GM12878 (cell line): ENCODE data around the gene PATL2. TPM values are rescaled to one million over a fixed set of nuclear protein-coding genes. Genes with fewer than 3 reads are reported as not detected.

Experiments used
- ATAC-seq: fragments of 200-7000 bp; cut with Tn5 transposase; 3 replicates; pipeline ENCODE4 v1.9.1; 2020; ENCODE audit warnings: mild to moderate bottlenecking, moderate library complexity
- BruUV-seq: library from RNA; stranded (reverse); fragments of 400-500 nt; replicated peaks from 2 replicates; lab custom pipeline; 2021; lab: Mats Ljungman, UMichigan
- CTCF ChIA-PET: fragments of 300-600 bp; sonication (Branson Sonifier 250); formaldehyde crosslinking; extraction: SDS; loops from one replicate; lab custom pipeline; 2021; ENCODE audit warnings: inconsistent platforms; lab: Yijun Ruan, JAX
- POLR2A ChIA-PET: fragments of 350-600 bp; formaldehyde crosslinking; extraction: SDS; loops from one replicate; lab custom pipeline; 2021; ENCODE audit warnings: inconsistent platforms; lab: Charles Lee
- RAD21 ChIA-PET: fragments of 300-600 bp; sonication (Branson Sonifier 250); formaldehyde crosslinking; loops from one replicate; lab custom pipeline; 2023; ENCODE audit warnings: antibody characterized with exemption; ENCODE audit not compliant: unreplicated experiment; lab: Charles Lee
- SMC1A ChIA-PET: fragments of 300-600 bp; sonication (Branson Sonifier 250); formaldehyde crosslinking; loops from one replicate; lab custom pipeline; 2023; ENCODE audit not compliant: unreplicated experiment, uncharacterized antibody; lab: Charles Lee
- DNase-seq: peaks from one replicate; pipeline ENCODE4 v3.0.0-alpha.2; 2011; ENCODE audit warnings: low read depth, low spot score
- FAIRE-seq: peaks from 3 replicates; lab custom pipeline; 2011; peaks lifted over from hg19 to GRCh38; lab: Jason Lieb, UNC
- H2AFZ ChIP-seq: 2 replicates; pipeline ENCODE4 v1.6.0; 2011; ENCODE audit warnings: low read depth, low read length, control low read depth; ENCODE audit not compliant: control insufficient read depth
- H3K27ac ChIP-seq: 2 replicates; pipeline ENCODE4 v1.5.1; 2011; ENCODE audit warnings: control low read depth; ENCODE audit not compliant: control insufficient read depth, insufficient read depth
- H3K27me3 ChIP-seq, 2 experiments: replicated peaks in 1 of 2; 2 replicates each; pipeline versions ENCODE4 v1.6.0 to v1.6.1; 2011; ENCODE audit warnings: low read length in 1 of 2; ENCODE audit not compliant: control insufficient read depth in 2 of 2, insufficient read depth in 2 of 2
- H3K36me3 ChIP-seq, 2 experiments: 2 replicates each; pipeline ENCODE4 v1.5.1; 2011; ENCODE audit warnings: low read length in 1 of 2; ENCODE audit not compliant: control insufficient read depth in 2 of 2, insufficient read depth in 2 of 2
- H3K4me1 ChIP-seq: 2 replicates; pipeline ENCODE4 v1.6.1; 2011; ENCODE audit warnings: mild to moderate bottlenecking, low read length, moderate library complexity, mixed read lengths; ENCODE audit not compliant: control insufficient read depth, insufficient read depth
- H3K4me2 ChIP-seq: 2 replicates; pipeline ENCODE4 v1.6.0; 2011; ENCODE audit warnings: control low read depth; ENCODE audit not compliant: control insufficient read depth, insufficient read depth
- H3K4me3 ChIP-seq: fragments of 200-600 bp; sonication (generic); 2 replicates; pipeline ENCODE4 v1.5.1; 2016
- H3K79me2 ChIP-seq: 2 replicates; pipeline ENCODE4 v1.6.0; 2011; ENCODE audit warnings: low read length; ENCODE audit not compliant: control insufficient read depth, insufficient read depth
- H3K9ac ChIP-seq: 2 replicates; pipeline ENCODE4 v1.8.0; 2011; ENCODE audit warnings: low read length, control low read depth, mixed read lengths; ENCODE audit not compliant: control insufficient read depth, insufficient read depth
- H3K9me3 ChIP-seq: replicated peaks from 3 replicates; pipeline ENCODE4 v1.5.1; 2011; ENCODE audit warnings: mild to moderate bottlenecking, low read length; ENCODE audit not compliant: control insufficient read depth, insufficient read depth
- H4K20me1 ChIP-seq: 2 replicates; pipeline ENCODE4 v1.6.0; 2011; ENCODE audit not compliant: control insufficient read depth, insufficient read depth
- BHLHE40 ChIP-seq, 2 experiments: fragments of 450-650 bp in 1 of 2; IDR thresholded peaks; 2 replicates each; pipeline ENCODE4 v1.6.1; 2011 to 2017; ENCODE audit warnings: low read depth in 2 of 2, borderline replicate concordance in 1 of 2, improper control_type of control experiment in 1 of 2, low read length in 1 of 2, mild to moderate bottlenecking in 1 of 2
- EP300 ChIP-seq, 2 experiments: fragments of 150-350 bp in 1 of 2; IDR thresholded peaks; 2 replicates each; pipeline ENCODE4 v1.6.1; 2011 to 2012; ENCODE audit warnings: low read depth in 2 of 2, low read length in 2 of 2, borderline replicate concordance in 1 of 2, improper control_type of control experiment in 1 of 2, inconsistent platforms in 1 of 2; ENCODE audit not compliant: control insufficient read depth in 1 of 2
- FOXK2 ChIP-seq: fragments of 450-650 bp; IDR thresholded peaks from 2 replicates; pipeline ENCODE4 v1.6.1; 2017; ENCODE audit warnings: mild to moderate bottlenecking, moderate library complexity
- IKZF2 ChIP-seq, 2 experiments: fragments of 450-650 bp; IDR thresholded peaks; 2 replicates each; pipeline ENCODE4 v1.6.1; 2017; ENCODE audit warnings: mild to moderate bottlenecking in 2 of 2, moderate library complexity in 2 of 2
- JUNB ChIP-seq: IDR thresholded peaks from 2 replicates; pipeline ENCODE4 v1.6.1; 2016; ENCODE audit warnings: antibody characterized with exemption, mild to moderate bottlenecking
- MEF2B ChIP-seq: fragments of 450-650 bp; IDR thresholded peaks from 2 replicates; pipeline ENCODE4 v1.6.1; 2018; ENCODE audit warnings: mild to moderate bottlenecking, moderate library complexity; ENCODE audit not compliant: partially characterized antibody, poor library complexity, severe bottlenecking
- MTA2 ChIP-seq: fragments of 450-650 bp; IDR thresholded peaks from 2 replicates; pipeline ENCODE4 v1.6.1; 2016; ENCODE audit warnings: low read depth, mild to moderate bottlenecking, moderate library complexity
- NBN ChIP-seq: fragments of 450-650 bp; IDR thresholded peaks from 2 replicates; pipeline ENCODE4 v1.6.1; 2016
- NR2C1 ChIP-seq: fragments of 450-650 bp; IDR thresholded peaks from 2 replicates; pipeline ENCODE4 v1.6.1; 2017; ENCODE audit warnings: antibody characterized with exemption, mild to moderate bottlenecking, moderate library complexity
- RAD51 ChIP-seq: fragments of 450-650 bp; IDR thresholded peaks from 2 replicates; pipeline ENCODE4 v1.6.1; 2016; ENCODE audit warnings: moderate library complexity, mild to moderate bottlenecking, inconsistent platforms
- RUNX3 ChIP-seq: IDR thresholded peaks from 2 replicates; pipeline ENCODE4 v1.6.1; 2012; ENCODE audit warnings: low read length, inconsistent platforms
- SIX5 ChIP-seq: IDR thresholded peaks from 2 replicates; pipeline ENCODE4 v1.6.1; 2011; ENCODE audit warnings: mild to moderate bottlenecking, low read depth, low read length, moderate library complexity; ENCODE audit not compliant: severe bottlenecking
- SMAD5 ChIP-seq: IDR thresholded peaks from 2 replicates; pipeline ENCODE4 v1.6.1; 2016; ENCODE audit warnings: antibody characterized with exemption, low read depth
- SMC3 ChIP-seq: IDR thresholded peaks from 2 replicates; pipeline ENCODE4 v1.6.1; 2011; ENCODE audit warnings: low read length, improper control_type of control experiment, borderline replicate concordance
- ZNF217 ChIP-seq: fragments of 450-650 bp; IDR thresholded peaks from 2 replicates; pipeline ENCODE4 v1.6.1; 2017; ENCODE audit warnings: antibody characterized with exemption, mild to moderate bottlenecking
- WGBS: methylation state at CpG from one replicate; pipeline ENCODE4 v1.1.6; 2016; ENCODE audit warnings: low lambda C conversion rate; ENCODE audit not compliant: insufficient replicate concordance, insufficient coverage; ENCODE audit errors: missing lambda C conversion rate; 5-methylcytosine and 5-hydroxymethylcytosine counted together
- in situ Hi-C: fragments of 300-500 bp; cut with MboI; formaldehyde crosslinking; loops from 9 replicates; pipeline ENCODE4 v1.14.3; 2018; ENCODE audit warnings: mixed read lengths
- intact Hi-C: fragments of 100-400 bp; cut with micrococcal nuclease; formaldehyde crosslinking; loops from one replicate; pipeline ENCODE4 v1.14.2; 2022; ENCODE audit not compliant: unreplicated experiment
- polyA plus RNA-seq, 11 experiments: library from polyadenylated mRNA; depleted of rRNA in 4 of 11; unstranded in 6 of 11; stranded (reverse) in 5 of 11; fragments of >200 nt; fragmentation: Nextera tagmentation in 4 of 11; fragmentation: Illumina TruSeq in 1 of 11; extraction: Ambion mirVana in 4 of 11; extraction: Trizol in 1 of 11; gene quantifications; 1 replicate in 1 of 11; 2 replicates in 10 of 11; pipeline versions ENCODE4 v1.2.1 to v1.2.3, GENCODE V29; 2011 to 2016; ENCODE audit warnings: inconsistent platforms in 2 of 11, missing spikeins in 2 of 11, low read depth in 1 of 11
- total RNA-seq, 4 experiments: library from RNA; depleted of rRNA in 3 of 4; stranded (reverse); fragments of >200 nt in 3 of 4; fragmentation: Illumina TruSeq in 1 of 4; extraction: Trizol in 1 of 4; gene quantifications; 2 replicates each; pipeline versions ENCODE4 v1.2.1 to v1.2.3, GENCODE V29; 2013 to 2021
- TF ChIP-seq, protein P1 (sequence below): IDR thresholded peaks from 2 replicates; pipeline ENCODE4 v1.6.1; 2012; ENCODE audit warnings: low read depth, low read length, improper control_type of control experiment
- TF ChIP-seq, protein P2 (sequence below): IDR thresholded peaks from 2 replicates; pipeline ENCODE4 v1.6.1; 2011; ENCODE audit warnings: low read depth, low read length, improper control_type of control experiment, borderline replicate concordance
- TF ChIP-seq, protein P3 (sequence below): fragments of 450-650 bp; IDR thresholded peaks from 2 replicates; pipeline ENCODE4 v1.6.1; 2017; ENCODE audit warnings: antibody characterized with exemption, mild to moderate bottlenecking, moderate library complexity

The PATL2 gene
- total and polyA plus RNA-seq, 10 of the 15 experiments (the other 5 are each of a cell fraction or from before 2014, with no cell fraction given): 4.2 to 16.2 (median 12.1) TPM

DNA sequence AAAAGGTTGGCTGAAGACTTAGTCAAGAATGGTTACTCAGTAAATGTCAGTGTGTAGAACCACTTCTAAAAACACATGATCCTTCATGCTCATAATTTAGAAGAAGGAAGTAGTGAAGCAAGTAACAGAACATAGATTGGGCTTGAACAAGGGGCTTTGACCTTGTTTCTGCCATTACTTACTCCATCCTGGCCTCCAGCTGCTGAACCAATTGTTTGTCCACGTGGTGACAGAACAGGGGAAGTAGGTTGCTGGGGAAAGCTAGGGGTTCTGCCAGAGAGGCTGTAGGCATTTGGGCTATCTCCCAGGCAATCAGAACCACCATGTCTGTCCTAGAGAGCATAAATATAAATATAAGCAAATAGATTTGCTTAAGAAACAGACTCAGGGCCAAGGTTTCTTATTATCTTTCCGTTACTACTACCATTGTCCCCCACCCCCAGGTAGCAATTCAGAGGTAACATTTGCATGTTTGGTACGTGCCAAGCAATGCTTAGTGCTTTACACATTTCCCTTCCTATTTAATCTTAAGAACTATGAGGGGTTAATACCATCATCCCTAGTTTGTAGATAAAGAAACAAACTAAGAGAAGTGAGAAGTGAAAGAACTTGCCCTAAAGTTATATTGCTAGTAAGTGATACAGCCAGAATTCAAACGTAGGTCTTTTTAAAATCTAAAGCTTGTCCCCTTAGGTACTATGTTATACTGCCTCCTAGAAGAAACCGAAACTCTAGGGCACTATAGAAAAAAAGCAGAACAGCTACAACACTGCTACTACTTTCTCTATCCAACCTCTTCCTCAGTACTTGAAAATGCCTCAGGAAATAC is 44.7 kb downstream of the PATL2 start:
- Histone ChIP-seq H3K36me3 (peaks cover 0 to 2% of the 10 kb centered on the region in 2 experiments; a peak in 1 of 4 replicates), H3K27me3 (no peaks in the 10 kb centered on the region), H3K4me2 (peak overlapping the region; percentile 65), H3K4me3 (peak overlapping the region; percentile 46), H3K9me3 (no peaks in the 10 kb centered on the region), H3K4me1 (peaks cover 46% of the 10 kb centered on the region), H4K20me1 (no peaks in the 10 kb centered on the region), H2AFZ (peak overlapping the region; percentile 71), H3K9ac (peak overlapping the region; percentile 33), H3K79me2 (peaks cover 50% of the 10 kb centered on the region), H3K27ac (peak overlapping the region; percentile 98)
- BruUV-seq: no TSS peak
- DNase-seq (peak; percentile 62), ATAC-seq (peak; percentile 25), FAIRE-seq (peak; percentile 23)
- RAD21 ChIA-PET: interaction anchor here (0.6 to 18.1 kb wide), 10 partner anchors 11 to 254 kb away, joined by 3 to 680 read pairs (median 8); partner anchors contain the start of genes B2M, PATL2 and TRIM69
- WGBS: 2% methylated on average over 5 of the region's 5 CpGs
- CTCF ChIA-PET: interaction anchor here (0.9 to 10.2 kb wide), 12 partner anchors 11 to 120 kb away, joined by 3 to 454 read pairs (median 6); partner anchors contain the start of genes B2M, PATL2 and TRIM69
- SMC1A ChIA-PET: interaction anchor here (0.8 to 12.4 kb wide), 9 partner anchors 10 to 116 kb away, joined by 3 to 383 read pairs (median 73); partner anchors contain the start of genes B2M, PATL2 and TRIM69
- in situ Hi-C loops (loop anchor here (5.0 kb wide), 1 partner anchor 46 kb away; the partner anchor contains the start of genes B2M and PATL2), intact Hi-C loops (no loop called here)
- POLR2A ChIA-PET: interaction anchor here (0.7 to 11.4 kb wide), 8 partner anchors 11 to 221 kb away, joined by 3 to 255 read pairs (median 38); partner anchors contain the start of genes B2M, PATL2 and TRIM69
- TF ChIP-seq SIX5 (no peak), NR2C1 (no peak), MTA2 (0 out of 2 replicates have a peak, but pooled peaks have one; percentile 18), BHLHE40 (IDR thresholded peaks at IDR 0.05; ENCODE audit: borderline replicate concordance in 1 of 2, low read depth in 2 of 2, low read length in 1 of 2) (peak; percentile 42 to 58; a peak in 2 of 4 replicates), SMAD5 (no peak), SMC3 (peak; percentile 14; the same call in 1 of the 2 replicates), JUNB (no peak), FOXK2 (peak; percentile 90), ZNF217 (0 out of 2 replicates have a peak, but pooled peaks have one; percentile 37), NBN (peak; percentile 24; the same call in 1 of the 2 replicates), EP300 (IDR thresholded peaks at IDR 0.05; ENCODE audit: borderline replicate concordance in 1 of 2, control insufficient read depth in 1 of 2, low read depth in 2 of 2, low read length in 2 of 2) (no peak), RAD51 (peak; percentile 68; the same call in 1 of the 2 replicates), RUNX3 (no peak), IKZF2 (IDR thresholded peaks at IDR 0.05) (peak in 1 of 2 experiments; percentile 6; a peak in 1 of 4 replicates), MEF2B (no peak)
- TF ChIP-seq, protein P1, sequence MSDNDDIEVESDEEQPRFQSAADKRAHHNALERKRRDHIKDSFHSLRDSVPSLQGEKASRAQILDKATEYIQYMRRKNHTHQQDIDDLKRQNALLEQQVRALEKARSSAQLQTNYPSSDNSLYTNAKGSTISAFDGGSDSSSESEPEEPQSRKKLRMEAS: no peak
- TF ChIP-seq, protein P2, sequence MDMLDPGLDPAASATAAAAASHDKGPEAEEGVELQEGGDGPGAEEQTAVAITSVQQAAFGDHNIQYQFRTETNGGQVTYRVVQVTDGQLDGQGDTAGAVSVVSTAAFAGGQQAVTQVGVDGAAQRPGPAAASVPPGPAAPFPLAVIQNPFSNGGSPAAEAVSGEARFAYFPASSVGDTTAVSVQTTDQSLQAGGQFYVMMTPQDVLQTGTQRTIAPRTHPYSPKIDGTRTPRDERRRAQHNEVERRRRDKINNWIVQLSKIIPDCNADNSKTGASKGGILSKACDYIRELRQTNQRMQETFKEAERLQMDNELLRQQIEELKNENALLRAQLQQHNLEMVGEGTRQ: peak; percentile 13; the same call in 1 of the 2 replicates
- TF ChIP-seq, protein P3, sequence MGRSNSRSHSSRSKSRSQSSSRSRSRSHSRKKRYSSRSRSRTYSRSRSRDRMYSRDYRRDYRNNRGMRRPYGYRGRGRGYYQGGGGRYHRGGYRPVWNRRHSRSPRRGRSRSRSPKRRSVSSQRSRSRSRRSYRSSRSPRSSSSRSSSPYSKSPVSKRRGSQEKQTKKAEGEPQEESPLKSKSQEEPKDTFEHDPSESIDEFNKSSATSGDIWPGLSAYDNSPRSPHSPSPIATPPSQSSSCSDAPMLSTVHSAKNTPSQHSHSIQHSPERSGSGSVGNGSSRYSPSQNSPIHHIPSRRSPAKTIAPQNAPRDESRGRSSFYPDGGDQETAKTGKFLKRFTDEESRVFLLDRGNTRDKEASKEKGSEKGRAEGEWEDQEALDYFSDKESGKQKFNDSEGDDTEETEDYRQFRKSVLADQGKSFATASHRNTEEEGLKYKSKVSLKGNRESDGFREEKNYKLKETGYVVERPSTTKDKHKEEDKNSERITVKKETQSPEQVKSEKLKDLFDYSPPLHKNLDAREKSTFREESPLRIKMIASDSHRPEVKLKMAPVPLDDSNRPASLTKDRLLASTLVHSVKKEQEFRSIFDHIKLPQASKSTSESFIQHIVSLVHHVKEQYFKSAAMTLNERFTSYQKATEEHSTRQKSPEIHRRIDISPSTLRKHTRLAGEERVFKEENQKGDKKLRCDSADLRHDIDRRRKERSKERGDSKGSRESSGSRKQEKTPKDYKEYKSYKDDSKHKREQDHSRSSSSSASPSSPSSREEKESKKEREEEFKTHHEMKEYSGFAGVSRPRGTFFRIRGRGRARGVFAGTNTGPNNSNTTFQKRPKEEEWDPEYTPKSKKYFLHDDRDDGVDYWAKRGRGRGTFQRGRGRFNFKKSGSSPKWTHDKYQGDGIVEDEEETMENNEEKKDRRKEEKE: peak; percentile 67; the same call in 1 of the 2 replicates
